HepG2 (cell line): ENCODE measurements around the gene ZNF813. TPM values are rescaled to one million over a fixed set of nuclear protein-coding genes. Genes with fewer than 3 reads are reported as not detected.
A peak's percentile ranks its signal among the peaks of the same experiment; 100 is the strongest.

Source experiments
- ATAC-seq: fragments of 200-7000 bp; cut with Tn5 transposase; 3 replicates; pipeline ENCODE4 v1.9.1; 2020; ENCODE audit warnings: mild to moderate bottlenecking, moderate library complexity
- BruUV-seq: library from RNA; stranded (reverse); fragments of 400-500 nt; replicated peaks from 2 replicates; lab custom pipeline; 2021; lab: Mats Ljungman, UMichigan
- CTCF ChIA-PET: fragments of 300-600 bp; formaldehyde crosslinking; extraction: SDS; loops from one replicate; lab custom pipeline; 2021; ENCODE audit warnings: low total read pairs, inconsistent platforms, low intra/inter-chr PET ratio; lab: Yijun Ruan, JAX
- POLR2A ChIA-PET: fragments of 350-600 bp; sonication (Branson Sonifier 250); formaldehyde crosslinking; loops from one replicate; lab custom pipeline; 2020; ENCODE audit warnings: antibody characterized with exemption, inconsistent platforms; lab: Yijun Ruan, JAX
- DNase-seq: peaks from one replicate; pipeline ENCODE4 v3.0.0-alpha.2; 2015; ENCODE audit warnings: low spot score
- FAIRE-seq: peaks from 3 replicates; lab custom pipeline; 2011; peaks lifted over from hg19 to GRCh38; lab: Jason Lieb, UNC
- H2AFZ ChIP-seq: one replicate; pipeline ENCODE4 v1.6.1; 2011; ENCODE audit warnings: low read length, inconsistent platforms
- H3K27ac ChIP-seq: fragments of 300-600 bp; 3 replicates; pipeline ENCODE4 v1.8.0; 2011; ENCODE audit warnings: mixed run types, mild to moderate bottlenecking, mixed read lengths, low read length, inconsistent platforms; ENCODE audit not compliant: insufficient read depth; ENCODE audit errors: extremely low read length
- H3K27me3 ChIP-seq, 2 experiments: fragments of 200-600 bp in 1 of 2; 2 replicates in 1 of 2; 3 replicates in 1 of 2; pipeline versions ENCODE4 v1.6.0 to v1.8.0; 2011; ENCODE audit warnings: low read length in 2 of 2, mild to moderate bottlenecking in 2 of 2, moderate library complexity in 2 of 2, inconsistent platforms in 1 of 2; ENCODE audit not compliant: insufficient read depth in 2 of 2, control insufficient read depth in 1 of 2
- H3K36me3 ChIP-seq, 2 experiments: fragments of 200-600 bp in 1 of 2; replicated peaks in 1 of 2; 2 replicates in 1 of 2; 3 replicates in 1 of 2; pipeline versions ENCODE4 v1.5.1 to v1.8.0; 2011; ENCODE audit warnings: low read length in 2 of 2, inconsistent platforms in 1 of 2; ENCODE audit not compliant: insufficient read depth in 2 of 2, control insufficient read depth in 1 of 2
- H3K4me1 ChIP-seq: 2 replicates; pipeline ENCODE4 v1.5.1; 2012; ENCODE audit warnings: low read length, inconsistent platforms; ENCODE audit not compliant: insufficient read depth
- H3K4me2 ChIP-seq: 2 replicates; pipeline ENCODE4 v1.6.0; 2011; ENCODE audit warnings: low read depth, low read length, inconsistent platforms
- H3K4me3 ChIP-seq, 3 experiments: fragments of 200-600 bp in 1 of 3; sonication (generic), shearing (Covaris generic) in 1 of 3; replicated peaks in 1 of 3; 2 replicates each; pipeline ENCODE4 v1.5.1; 2011 to 2016; ENCODE audit warnings: low read length in 3 of 3, inconsistent platforms in 2 of 3, low read depth in 2 of 3, mild to moderate bottlenecking in 2 of 3, control low read depth in 1 of 3, mixed read lengths in 1 of 3; ENCODE audit not compliant: insufficient read depth in 1 of 3
- H3K79me2 ChIP-seq: one replicate; pipeline ENCODE4 v1.6.1; 2011; ENCODE audit warnings: low read length, inconsistent platforms; ENCODE audit not compliant: insufficient read depth
- H3K9ac ChIP-seq: 2 replicates; pipeline ENCODE4 v1.6.0; 2011; ENCODE audit warnings: mild to moderate bottlenecking, low read depth, low read length, inconsistent platforms; ENCODE audit not compliant: insufficient read depth
- H3K9me3 ChIP-seq: 2 replicates; pipeline ENCODE4 v1.5.1; 2012; ENCODE audit warnings: mild to moderate bottlenecking, low read length
- H4K20me1 ChIP-seq: 2 replicates; pipeline ENCODE4 v1.6.0; 2011; ENCODE audit warnings: inconsistent platforms, mild to moderate bottlenecking, low read length, moderate library complexity; ENCODE audit not compliant: insufficient read depth
- HNF1B ChIP-seq: sonication (generic); formaldehyde crosslinking; IDR thresholded peaks from 2 replicates; pipeline ENCODE4 v1.5.1; 2020; ENCODE audit warnings: mild to moderate bottlenecking, moderate library complexity, missing genetic modification reagents
- HOXA7 ChIP-seq: sonication (generic); formaldehyde crosslinking; IDR thresholded peaks from 2 replicates; pipeline ENCODE4 v1.8.1; 2022; ENCODE audit warnings: mild to moderate bottlenecking, missing genetic modification reagents, moderate library complexity
- MAZ ChIP-seq, 2 experiments: sonication (generic) in 1 of 2; formaldehyde crosslinking in 1 of 2; IDR thresholded peaks; 2 replicates each; pipeline versions ENCODE4 v1.5.0 to v1.6.1; 2012 to 2020; ENCODE audit warnings: low read depth in 2 of 2, mild to moderate bottlenecking in 2 of 2, borderline replicate concordance in 1 of 2, improper control_type of control experiment in 1 of 2, low read length in 1 of 2, missing genetic modification reagents in 1 of 2, moderate library complexity in 1 of 2
- MYC ChIP-seq: sonication (generic); formaldehyde crosslinking; IDR thresholded peaks from 2 replicates; pipeline ENCODE4 v1.9.0; 2021; ENCODE audit warnings: missing genetic modification reagents, borderline replicate concordance
- PBX2 ChIP-seq: IDR thresholded peaks from 2 replicates; pipeline ENCODE4 v1.6.1; 2016; ENCODE audit warnings: control low read depth
- REL ChIP-seq: sonication (generic); formaldehyde crosslinking; conservative IDR thresholded peaks from 2 replicates; pipeline ENCODE4 v1.8.0; 2022; ENCODE audit warnings: mild to moderate bottlenecking, missing genetic modification reagents, moderate library complexity
- ZNF431 ChIP-seq: sonication (generic); formaldehyde crosslinking; IDR thresholded peaks from 2 replicates; pipeline ENCODE4 v1.9.0; 2022; ENCODE audit warnings: missing genetic modification reagents, low read depth, mild to moderate bottlenecking, borderline replicate concordance
- ZNF572 ChIP-seq: sonication (generic); formaldehyde crosslinking; IDR thresholded peaks from 2 replicates; pipeline ENCODE4 v1.5.1; 2020; ENCODE audit warnings: mild to moderate bottlenecking, missing genetic modification reagents
- ZNF687 ChIP-seq: sonication (generic); formaldehyde crosslinking; IDR thresholded peaks from 2 replicates; pipeline ENCODE4 v1.5.1; 2020; ENCODE audit warnings: mild to moderate bottlenecking, missing genetic modification reagents, moderate library complexity
- ZUFSP ChIP-seq: sonication (generic); formaldehyde crosslinking; IDR thresholded peaks from 2 replicates; pipeline ENCODE4 v1.9.0; 2021; ENCODE audit warnings: missing genetic modification reagents, mild to moderate bottlenecking, borderline replicate concordance
- WGBS: methylation state at CpG from one replicate; pipeline ENCODE4 v1.1.6; 2017; ENCODE audit warnings: low lambda C conversion rate; 5-methylcytosine and 5-hydroxymethylcytosine counted together
- in situ Hi-C: cut with HindIII; loops from 2 replicates; pipeline ENCODE4 v1.10.0; 2017; ENCODE audit warnings: low pct_unique_long_range_greater_than_20kb; ENCODE audit not compliant: extremely low pct_ligation_motif_present
- intact Hi-C: fragments of 100-400 bp; cut with micrococcal nuclease; formaldehyde crosslinking; loops from one replicate; pipeline ENCODE4 v1.10.0; 2022; ENCODE audit not compliant: unreplicated experiment
- polyA plus RNA-seq, 8 experiments: library from polyadenylated mRNA; depleted of rRNA in 3 of 8; stranded (reverse) in 7 of 8; unstranded in 1 of 8; fragments of >200 nt; fragmentation: Illumina TruSeq in 4 of 8; extraction: Trizol in 4 of 8; gene quantifications; 2 replicates each; pipeline versions ENCODE4 v1.2.1 to v1.2.3, GENCODE V29; 2011 to 2016; ENCODE audit warnings: low read depth in 4 of 8, missing spikeins in 1 of 8, mixed read lengths in 1 of 8; ENCODE audit not compliant: insufficient read depth in 1 of 8
- total RNA-seq, 5 experiments: library from RNA; depleted of rRNA; stranded (reverse); fragments of >200 nt; fragmentation: Illumina TruSeq; extraction: Trizol; gene quantifications; 2 replicates each; pipeline ENCODE4 v1.2.3, GENCODE V29; 2016; ENCODE audit warnings: low read depth in 1 of 5

ZNF813 gene
- total and polyA plus RNA-seq, 2 of the 13 experiments (the other 11 are each of a cell fraction or from before 2014, with no cell fraction given), result 2.1 to 8.9 TPM

GRCh38 chr19:53530622-53531021 is 63.1 kb downstream of the ZNF813 start:
- FAIRE-seq (no peak), DNase-seq (no peak), ATAC-seq (no peak)
- peaks cover 56% of the 10 kb centered on the region for H3K4me1 ChIP-seq
- peak overlapping the region; percentile 89 for H3K27ac ChIP-seq
- H4K20me1 ChIP-seq, result no peaks in the 10 kb centered on the region
- POLR2A ChIA-PET, result interaction anchor here (1.3 kb wide), 1 partner anchor 10 kb away, joined by 5 read pairs; no protein-coding TSS in a partner anchor
- H3K4me3 ChIP-seq, result no peak overlapping the region
- in situ Hi-C loops (no loop called here), intact Hi-C loops (no loop called here)
- BruUV-seq, result no TSS peak
- peaks cover 0 to 6% of the 10 kb centered on the region in 2 experiments; a peak in 1 of 5 replicates for H3K36me3 ChIP-seq
- WGBS, result 100% methylated on average over 8 of the region's 8 CpGs
- CTCF ChIA-PET, result no interaction called here
- H2AFZ ChIP-seq, result no peak overlapping the region
- H3K9ac ChIP-seq, result peak overlapping the region; percentile 57; the same call in 1 of the 2 replicates
- no peaks in the 10 kb centered on the region for H3K27me3 ChIP-seq
- H3K4me2 ChIP-seq, result no peak overlapping the region
- peaks cover 7% of the 10 kb centered on the region for H3K9me3 ChIP-seq
- H3K79me2 ChIP-seq, result no peaks in the 10 kb centered on the region
- no peak for TF ChIP-seq REL (CRISPR knock-in tag)
- TF ChIP-seq MYC (CRISPR knock-in tag), result no peak
- 0 out of 2 replicates have a peak, but pooled peaks have one; percentile 32 for TF ChIP-seq HOXA7
- peak; percentile 55 for TF ChIP-seq HNF1B (CRISPR knock-in tag)
- TF ChIP-seq ZNF431 (CRISPR knock-in tag), result no peak
- TF ChIP-seq PBX2 (CRISPR knock-in tag), result no peak
- TF ChIP-seq MAZ (IDR thresholded peaks at IDR 0.05; ENCODE audit: borderline replicate concordance, low read depth, low read length), result no peak
- 0 out of 2 replicates have a peak, but pooled peaks have one; percentile 1 for TF ChIP-seq MAZ (CRISPR knock-in tag; IDR thresholded peaks at IDR 0.05; ENCODE audit: low read depth)
- TF ChIP-seq ZNF572 (CRISPR knock-in tag), result 0 out of 2 replicates have a peak, but pooled peaks have one; percentile 37
- peak; percentile 67 for TF ChIP-seq ZNF687 (CRISPR knock-in tag)
- no peak for TF ChIP-seq ZUFSP (CRISPR knock-in tag)
